ENCODE data around the gene KCNAB1.

The KCNAB1 gene

GRCh38 chr3:156323466-156323865 is 203.1 kb downstream of the KCNAB1 start:
- no peak for DNase-seq (ENCODE audit: low spot score)

- no peak for DNase-seq (ENCODE audit: low spot score)
Measured at GRCh38 chr3:156330415-156330814, 210.0 kb downstream of the KCNAB1 start.

GRCh38 chr3:156332304-156332703 is 211.9 kb downstream of the KCNAB1 start:
- no peak for DNase-seq (ENCODE audit: low spot score)

GRCh38 chr3:156334841-156335545 is 214.6 kb downstream of the KCNAB1 start:
- no peak for DNase-seq (ENCODE audit: low spot score)

- no peak for DNase-seq (ENCODE audit: low spot score)
Measured at GRCh38 chr3:156339491-156339890, 219.1 kb downstream of the KCNAB1 start.

GRCh38 chr3:156341332-156341731 is 221.0 kb downstream of the KCNAB1 start:
- no peak for DNase-seq (ENCODE audit: low spot score)

- no peak for DNase-seq (ENCODE audit: low spot score)
Measured at GRCh38 chr3:156341831-156342416, 221.5 kb downstream of the KCNAB1 start.

GRCh38 chr3:156344215-156344614 is 223.8 kb downstream of the KCNAB1 start:
- no peak for DNase-seq (ENCODE audit: low spot score)

GRCh38 chr3:156349111-156349510 is 228.7 kb downstream of the KCNAB1 start:
- DNase-seq (ENCODE audit: low spot score): no peak

GRCh38 chr3:156349978-156350377 is 229.6 kb downstream of the KCNAB1 start:
- no peak for DNase-seq (ENCODE audit: low spot score)

GRCh38 chr3:156350781-156351180 is 230.4 kb downstream of the KCNAB1 start:
- DNase-seq (ENCODE audit: low spot score): no peak

- no peak for DNase-seq (ENCODE audit: low spot score)
Measured at GRCh38 chr3:156351783-156352182, 231.4 kb downstream of the KCNAB1 start.

- DNase-seq (ENCODE audit: low spot score): no peak
Measured at GRCh38 chr3:156352728-156353127, 232.3 kb downstream of the KCNAB1 start.

- DNase-seq (ENCODE audit: low spot score): no peak
Measured at GRCh38 chr3:156353563-156353962, 233.2 kb downstream of the KCNAB1 start.

GRCh38 chr3:156356537-156357363 is 236.4 kb downstream of the KCNAB1 start:
- DNase-seq (ENCODE audit: low spot score): peak; percentile 29

- no peak for DNase-seq (ENCODE audit: low spot score)
Measured at GRCh38 chr3:156358232-156358631, 237.9 kb downstream of the KCNAB1 start.

- DNase-seq (ENCODE audit: low spot score): no peak
Measured at GRCh38 chr3:156359368-156359767, 239.0 kb downstream of the KCNAB1 start.

GRCh38 chr3:156360083-156360482 is 239.7 kb downstream of the KCNAB1 start:
- DNase-seq (ENCODE audit: low spot score): no peak

GRCh38 chr3:156360963-156361362 is 240.6 kb downstream of the KCNAB1 start:
- DNase-seq (ENCODE audit: low spot score): no peak

GRCh38 chr3:156366559-156366958 is 246.2 kb downstream of the KCNAB1 start:
- DNase-seq (ENCODE audit: low spot score): no peak

- DNase-seq (ENCODE audit: low spot score): no peak
Measured at GRCh38 chr3:156368189-156368588, 247.8 kb downstream of the KCNAB1 start.

GRCh38 chr3:156371701-156372100 is 251.3 kb downstream of the KCNAB1 start:
- DNase-seq (ENCODE audit: low spot score): no peak

GRCh38 chr3:156373095-156373494 is 252.7 kb downstream of the KCNAB1 start:
- DNase-seq (ENCODE audit: low spot score): no peak

Measured in GM03348 (cell line).